BE2C (cell line): ENCODE results near the gene MEIG1.
"Not testable (repeated sequence)": the region's sequence is repeated elsewhere in the genome, so short reads cannot be mapped to it uniquely, and the experiment has no call there.

Source experiments
- DNase-seq: peaks from one replicate; pipeline ENCODE4 v3.0.0-alpha.2; 2020
- H3K27me3 ChIP-seq: fragments of 250-450 bp; sonication (Bioruptor Pico); 2 replicates; pipeline ENCODE4 v1.5.1; 2020; ENCODE audit warnings: mild to moderate bottlenecking
- H3K36me3 ChIP-seq: fragments of 250-450 bp; sonication (Bioruptor Pico); 2 replicates; pipeline ENCODE4 v1.5.1; 2020; ENCODE audit warnings: mild to moderate bottlenecking
- H3K4me1 ChIP-seq: fragments of 250-450 bp; sonication (Bioruptor Pico); 2 replicates; pipeline ENCODE4 v1.5.1; 2020
- H3K4me3 ChIP-seq: 2 replicates; pipeline ENCODE4 v1.5.1; 2011; ENCODE audit warnings: low read depth, low read length
- H3K9me3 ChIP-seq: fragments of 250-450 bp; sonication (Bioruptor Pico); 2 replicates; pipeline ENCODE4 v1.5.1; 2020
- TF ChIP-seq, protein P1 (sequence below): IDR thresholded peaks from 2 replicates; pipeline ENCODE4 v1.5.1; 2012; ENCODE audit warnings: mild to moderate bottlenecking, low read depth, low read length

The MEIG1 gene

DNA sequence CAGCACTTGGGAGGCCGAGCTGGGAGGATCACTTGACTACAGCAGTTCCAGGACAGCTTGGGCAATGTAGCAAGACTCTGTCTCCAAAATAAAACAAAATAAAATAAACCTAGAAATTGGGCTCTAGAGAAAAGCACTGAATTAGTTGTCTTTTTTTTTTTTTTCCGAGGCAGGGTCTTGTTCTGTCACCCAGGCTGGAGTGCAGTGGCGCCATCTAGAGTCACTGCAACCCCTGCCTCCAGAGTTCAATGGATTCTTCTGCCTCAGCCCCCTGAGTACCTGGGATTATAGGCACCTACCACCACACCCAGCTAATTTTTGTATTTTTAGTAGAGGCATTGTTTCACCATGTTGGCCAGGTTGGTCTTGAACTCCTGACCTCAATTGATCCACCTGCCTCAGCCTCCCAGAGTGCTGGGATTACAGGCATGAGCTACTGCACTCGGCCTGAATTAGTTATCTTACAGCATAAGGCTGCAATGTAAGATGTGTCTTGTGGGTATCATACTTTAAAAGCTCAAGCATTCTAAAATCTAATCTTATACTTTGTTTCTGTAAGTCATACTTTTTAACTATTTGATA is 12.8 kb downstream of the MEIG1 start:
- TF ChIP-seq, protein P1, sequence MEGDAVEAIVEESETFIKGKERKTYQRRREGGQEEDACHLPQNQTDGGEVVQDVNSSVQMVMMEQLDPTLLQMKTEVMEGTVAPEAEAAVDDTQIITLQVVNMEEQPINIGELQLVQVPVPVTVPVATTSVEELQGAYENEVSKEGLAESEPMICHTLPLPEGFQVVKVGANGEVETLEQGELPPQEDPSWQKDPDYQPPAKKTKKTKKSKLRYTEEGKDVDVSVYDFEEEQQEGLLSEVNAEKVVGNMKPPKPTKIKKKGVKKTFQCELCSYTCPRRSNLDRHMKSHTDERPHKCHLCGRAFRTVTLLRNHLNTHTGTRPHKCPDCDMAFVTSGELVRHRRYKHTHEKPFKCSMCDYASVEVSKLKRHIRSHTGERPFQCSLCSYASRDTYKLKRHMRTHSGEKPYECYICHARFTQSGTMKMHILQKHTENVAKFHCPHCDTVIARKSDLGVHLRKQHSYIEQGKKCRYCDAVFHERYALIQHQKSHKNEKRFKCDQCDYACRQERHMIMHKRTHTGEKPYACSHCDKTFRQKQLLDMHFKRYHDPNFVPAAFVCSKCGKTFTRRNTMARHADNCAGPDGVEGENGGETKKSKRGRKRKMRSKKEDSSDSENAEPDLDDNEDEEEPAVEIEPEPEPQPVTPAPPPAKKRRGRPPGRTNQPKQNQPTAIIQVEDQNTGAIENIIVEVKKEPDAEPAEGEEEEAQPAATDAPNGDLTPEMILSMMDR, result peak; percentile 76

DNA sequence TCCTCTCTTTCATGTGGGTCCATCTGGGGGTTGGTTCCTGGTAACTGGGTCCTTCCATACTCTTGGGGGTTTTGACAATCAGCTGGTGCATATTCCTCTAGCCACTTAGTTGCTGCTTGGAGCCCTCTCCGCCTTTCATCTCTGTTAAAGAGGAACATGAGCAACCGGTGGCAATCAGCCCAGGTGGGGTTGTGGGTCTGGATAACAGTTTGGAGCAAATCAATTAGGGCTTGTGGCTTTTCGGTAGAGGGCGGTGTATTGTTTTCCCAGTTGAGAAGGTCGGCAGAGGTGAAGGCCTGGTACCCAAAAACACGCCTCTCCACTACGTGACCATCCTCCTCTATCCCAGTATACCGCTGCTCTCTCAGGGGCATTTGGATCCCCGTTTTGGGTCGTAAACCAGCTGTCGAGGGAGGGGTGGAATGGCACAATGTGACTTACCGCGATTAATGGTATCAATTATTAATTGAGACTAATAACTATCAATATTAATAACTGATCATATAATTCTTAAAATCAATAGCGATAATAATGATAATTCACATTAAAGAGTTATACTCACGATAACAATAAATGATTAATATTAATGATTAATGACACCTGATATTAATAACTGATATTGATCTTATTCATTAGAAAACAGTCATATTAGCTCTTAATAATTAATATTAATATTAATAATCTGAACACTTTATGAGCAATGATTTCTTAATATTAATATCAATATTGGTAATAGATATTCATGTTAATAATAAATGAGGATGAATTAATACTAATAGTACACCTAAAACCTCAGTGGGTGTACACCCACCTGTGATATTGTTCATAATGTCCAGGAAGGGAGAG is 15.2 kb downstream of the MEIG1 start:
- H3K9me3 ChIP-seq, H3K4me1 ChIP-seq, H3K36me3 ChIP-seq, H3K4me3 ChIP-seq, H3K27me3 ChIP-seq, DNase-seq: not testable (repeated sequence)

More for the DNA sequence above, 12.8 kb downstream of the MEIG1 start:
- no peaks in the 10 kb centered on the region for H3K36me3 ChIP-seq
- peak; percentile 42 for DNase-seq
- H3K9me3 ChIP-seq, result no peaks in the 10 kb centered on the region
- no peak overlapping the region for H3K4me3 ChIP-seq
- no peaks in the 10 kb centered on the region for H3K4me1 ChIP-seq
- no peaks in the 10 kb centered on the region for H3K27me3 ChIP-seq

DNA sequence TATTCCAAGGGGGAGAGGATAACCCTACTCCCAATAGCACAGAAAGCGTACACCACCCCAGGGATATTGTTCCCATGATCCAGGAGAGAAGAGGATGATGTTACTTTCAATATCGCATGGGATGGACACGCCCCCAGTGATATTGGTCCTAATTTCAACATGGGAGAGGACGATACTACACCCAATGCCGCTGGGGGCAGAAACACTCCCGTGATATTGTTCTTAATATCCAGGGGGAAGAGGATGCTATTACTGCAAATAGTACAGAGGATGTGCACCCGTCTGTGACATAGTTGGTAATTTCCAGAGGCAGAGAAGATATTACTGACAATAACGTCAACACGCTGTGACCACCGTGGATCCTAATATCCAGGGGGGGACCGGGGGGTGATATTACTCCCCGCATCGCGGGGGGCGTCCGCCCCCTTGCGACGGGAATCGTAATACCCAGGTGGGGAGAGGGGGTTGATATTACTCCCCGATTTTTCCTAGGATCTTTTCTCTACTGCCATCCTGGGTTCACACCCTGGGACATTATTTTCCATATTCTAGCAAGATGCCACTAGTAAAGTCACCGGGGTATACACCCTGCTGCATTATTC is 16.6 kb downstream of the MEIG1 start:
- Histone ChIP-seq H3K4me3 (peak overlapping the region; percentile 34), H3K27me3 (no peaks in the 10 kb centered on the region), H3K4me1 (no peaks in the 10 kb centered on the region), H3K36me3 (no peaks in the 10 kb centered on the region), H3K9me3 (no peaks in the 10 kb centered on the region)
- TF ChIP-seq, protein P1, result peak; percentile 56
- DNase-seq, result peak; percentile 20

DNA sequence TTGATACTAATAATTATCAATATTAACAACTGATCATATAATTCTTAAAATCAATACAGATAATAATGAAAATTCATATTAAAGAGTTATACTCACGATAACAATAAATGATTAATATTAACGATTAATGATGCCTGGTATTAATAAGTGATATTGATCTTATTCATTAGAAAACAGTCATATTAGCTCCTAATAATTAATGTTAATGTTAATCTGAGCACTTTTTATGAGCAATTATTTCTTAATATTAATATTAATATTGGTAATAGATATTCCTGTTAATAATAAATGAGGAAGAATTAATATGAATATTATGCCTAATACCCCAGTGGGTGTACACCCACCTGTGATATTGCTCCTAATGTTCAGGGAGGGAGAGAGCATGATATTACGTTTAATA is 23.6 kb downstream of the MEIG1 start:
- TF ChIP-seq, protein P1, result no peak
- no peaks in the 10 kb centered on the region for H3K9me3 ChIP-seq
- H3K27me3 ChIP-seq, result peaks cover 3% of the 10 kb centered on the region; the same call in 1 of the 2 replicates
- no peak overlapping the region for H3K4me3 ChIP-seq
- H3K36me3 ChIP-seq, result no peaks in the 10 kb centered on the region
- no peaks in the 10 kb centered on the region for H3K4me1 ChIP-seq
- DNase-seq, result no peak

DNA sequence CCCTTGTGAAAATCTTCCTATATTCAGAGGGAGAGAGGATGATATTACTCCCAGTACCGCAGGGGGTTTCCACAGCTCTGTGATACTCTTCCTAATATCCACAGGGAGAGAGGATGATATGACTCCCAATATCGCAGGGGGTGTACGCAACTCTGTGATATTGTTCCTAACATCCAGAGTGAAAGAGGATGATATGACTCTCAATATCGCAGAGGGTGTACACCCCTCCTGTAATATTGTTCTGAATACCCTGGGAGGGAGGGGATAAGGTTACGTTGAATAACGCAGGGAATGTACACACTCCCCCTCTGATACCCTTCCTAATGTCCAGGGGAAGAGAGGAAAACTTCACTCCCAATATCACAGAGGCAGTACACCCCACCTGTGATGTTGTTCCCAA is 30.4 kb downstream of the MEIG1 start:
- not testable (repeated sequence) for H3K36me3 ChIP-seq, DNase-seq, H3K27me3 ChIP-seq, H3K4me1 ChIP-seq, H3K9me3 ChIP-seq, H3K4me3 ChIP-seq

DNA sequence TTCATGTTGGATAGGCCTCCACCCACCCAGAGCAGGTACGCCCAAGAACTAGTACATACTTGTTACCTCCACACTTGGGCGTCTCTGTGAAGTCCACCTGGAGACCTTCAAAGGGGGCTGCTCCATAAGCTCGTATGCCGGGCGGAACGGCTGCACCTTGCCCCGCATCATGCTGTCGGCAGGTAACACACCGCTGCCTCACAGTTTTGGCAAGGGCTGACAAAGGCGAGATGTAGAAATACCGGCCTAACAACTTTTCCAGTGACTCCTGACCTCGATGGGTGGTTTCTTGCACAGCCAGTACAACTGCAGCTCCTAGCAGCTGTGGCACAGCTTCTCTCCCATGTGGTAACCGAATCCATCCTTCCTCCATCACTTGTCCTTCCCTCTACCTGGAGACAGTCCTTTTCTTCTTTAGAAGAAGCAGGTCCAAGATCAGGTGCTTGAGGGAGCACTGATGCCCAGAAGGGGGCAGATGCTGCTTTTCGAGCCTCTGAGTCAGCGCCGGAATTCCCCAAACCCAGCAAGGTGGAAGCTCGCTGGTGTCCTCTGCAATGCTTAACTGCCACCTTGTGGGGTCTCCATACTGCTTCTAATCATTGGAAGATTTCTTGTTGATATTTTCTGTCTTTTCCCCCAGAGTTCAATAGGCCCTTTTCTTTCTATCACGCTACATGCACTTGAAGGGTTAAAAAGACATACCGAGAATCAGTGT is 32.0 kb downstream of the MEIG1 start:
- H3K9me3 ChIP-seq, H3K4me1 ChIP-seq, H3K27me3 ChIP-seq, DNase-seq, H3K4me3 ChIP-seq, H3K36me3 ChIP-seq: not testable (repeated sequence)

DNA sequence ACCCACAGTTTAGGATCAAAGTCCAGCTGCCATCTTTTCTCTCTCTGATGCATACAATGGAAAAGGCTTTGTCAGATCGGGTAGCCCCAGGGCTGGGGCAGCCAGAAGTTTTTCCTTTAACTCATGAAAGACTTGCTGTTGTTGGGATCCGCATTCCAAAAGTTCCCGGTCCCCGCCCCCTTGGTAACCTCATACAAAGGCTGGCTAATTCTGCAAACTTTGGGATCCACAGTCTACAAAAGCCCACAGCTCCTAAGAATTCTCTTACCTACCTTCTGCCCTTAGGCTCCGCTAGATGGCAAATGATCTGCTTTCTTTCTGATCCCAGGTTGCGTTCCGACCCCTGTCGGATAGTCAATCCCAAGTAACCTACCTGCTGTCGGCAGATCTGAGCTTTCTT is 33.1 kb downstream of the MEIG1 start:
- not testable (repeated sequence) for H3K27me3 ChIP-seq, H3K4me3 ChIP-seq, DNase-seq

DNA sequence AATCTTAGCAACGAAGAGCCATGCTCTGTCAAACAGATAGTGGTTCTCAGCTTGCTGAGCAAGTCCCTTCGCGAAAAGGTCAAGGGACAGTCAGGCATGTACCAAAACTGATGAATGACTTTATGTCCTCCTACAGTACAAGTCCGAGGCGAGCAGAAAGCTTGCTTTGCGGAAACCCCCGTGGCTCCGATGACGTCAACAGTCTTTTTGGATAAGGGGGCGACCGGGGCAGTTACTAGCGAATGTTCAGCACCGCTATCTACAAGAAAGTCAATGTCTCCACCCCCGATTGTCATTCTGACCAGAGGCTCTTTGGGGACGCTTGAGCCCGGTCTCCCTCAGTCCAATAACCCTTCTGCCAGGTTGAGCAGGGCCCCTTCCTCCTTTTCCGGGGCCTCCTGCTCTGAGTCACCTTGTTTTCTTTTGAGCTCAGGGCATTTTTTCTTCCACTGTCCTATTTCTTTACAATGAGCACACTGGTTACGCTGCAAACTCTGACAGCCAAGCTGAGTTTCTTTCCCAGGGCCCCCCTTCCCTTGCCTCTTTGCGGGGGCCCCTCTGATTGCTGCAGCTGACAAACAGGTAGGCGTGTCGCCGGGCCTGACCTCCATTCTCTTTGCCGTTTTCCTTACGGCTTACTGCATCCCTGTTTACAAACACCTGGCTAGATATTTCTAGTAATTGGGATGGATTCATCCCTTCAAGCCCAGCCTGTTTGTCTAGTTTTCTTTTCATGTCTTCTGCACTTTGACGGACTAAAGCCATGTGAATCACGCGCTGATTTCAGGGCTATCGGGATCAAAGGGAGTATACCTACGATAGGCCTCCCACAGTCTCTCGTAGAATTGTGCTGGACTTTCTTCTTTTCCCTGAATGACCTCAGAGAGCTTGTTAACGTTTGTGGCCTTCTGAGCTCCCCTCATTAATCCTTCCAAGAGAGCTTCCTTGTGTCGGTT is 34.6 kb downstream of the MEIG1 start:
- H3K4me3 ChIP-seq, H3K4me1 ChIP-seq, DNase-seq, H3K9me3 ChIP-seq, H3K36me3 ChIP-seq, H3K27me3 ChIP-seq: not testable (repeated sequence)

More for the DNA sequence above, 33.1 kb downstream of the MEIG1 start:
- H3K9me3 ChIP-seq, H3K4me1 ChIP-seq, H3K36me3 ChIP-seq: not testable (repeated sequence)
